ENCODE results near the gene MIPOL1.

GRCh38 chr14:37539992-37540391 lies 342.3 kb downstream of the MIPOL1 start:
- TF ChIP-seq CTCF (IDR thresholded peaks at IDR 0.05) (no peak), POLR2A (IDR thresholded peaks at IDR 0.05) (no peak)
